ENCODE results near the gene CETP. TPM values are rescaled to one million over a fixed set of nuclear protein-coding genes. Genes with fewer than 3 reads are reported as not detected.

CETP gene
- total RNA-seq, 4 donors from 2014 or later = 0.52 to 0.79 TPM; not detected in 2

DNA sequence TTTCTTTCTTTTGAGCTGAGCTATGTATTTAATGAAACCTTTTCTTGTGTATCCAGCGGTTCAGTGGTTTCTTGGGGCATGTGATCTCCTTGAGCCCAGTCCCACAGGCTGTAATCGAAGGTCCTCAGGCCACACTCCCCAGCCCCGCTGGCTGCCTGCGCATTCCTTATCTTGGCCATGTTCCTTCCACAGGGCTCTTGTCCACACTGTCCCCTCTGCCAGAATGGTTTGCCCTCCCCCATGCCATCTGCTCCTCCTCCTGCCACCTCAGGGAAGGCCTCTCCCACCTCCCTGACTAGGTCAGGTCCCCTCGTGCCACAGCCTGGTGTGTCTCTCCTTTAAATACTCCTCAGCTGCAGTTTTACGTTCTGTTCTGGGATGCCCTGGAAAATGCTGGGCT lies 15.5 kb downstream of the CETP start:
- DNase-seq (ENCODE audit: low spot score in 2 of 2) = no peak
- intact Hi-C loops (cut with DNase I; ENCODE audit: low total_unique reads) = no loop called here
- no peak for TF ChIP-seq POLR2A (IDR thresholded peaks at IDR 0.05)
- TF ChIP-seq, protein P1, sequence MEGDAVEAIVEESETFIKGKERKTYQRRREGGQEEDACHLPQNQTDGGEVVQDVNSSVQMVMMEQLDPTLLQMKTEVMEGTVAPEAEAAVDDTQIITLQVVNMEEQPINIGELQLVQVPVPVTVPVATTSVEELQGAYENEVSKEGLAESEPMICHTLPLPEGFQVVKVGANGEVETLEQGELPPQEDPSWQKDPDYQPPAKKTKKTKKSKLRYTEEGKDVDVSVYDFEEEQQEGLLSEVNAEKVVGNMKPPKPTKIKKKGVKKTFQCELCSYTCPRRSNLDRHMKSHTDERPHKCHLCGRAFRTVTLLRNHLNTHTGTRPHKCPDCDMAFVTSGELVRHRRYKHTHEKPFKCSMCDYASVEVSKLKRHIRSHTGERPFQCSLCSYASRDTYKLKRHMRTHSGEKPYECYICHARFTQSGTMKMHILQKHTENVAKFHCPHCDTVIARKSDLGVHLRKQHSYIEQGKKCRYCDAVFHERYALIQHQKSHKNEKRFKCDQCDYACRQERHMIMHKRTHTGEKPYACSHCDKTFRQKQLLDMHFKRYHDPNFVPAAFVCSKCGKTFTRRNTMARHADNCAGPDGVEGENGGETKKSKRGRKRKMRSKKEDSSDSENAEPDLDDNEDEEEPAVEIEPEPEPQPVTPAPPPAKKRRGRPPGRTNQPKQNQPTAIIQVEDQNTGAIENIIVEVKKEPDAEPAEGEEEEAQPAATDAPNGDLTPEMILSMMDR (IDR thresholded peaks at IDR 0.05) = no peak
- 71 to 94% methylated on average over 6 of the region's 6 CpGs for WGBS, 2 donors
- H3K4me3 ChIP-seq (ENCODE audit: low read depth, poor library complexity, severe bottlenecking) = no peak overlapping the region

DNA sequence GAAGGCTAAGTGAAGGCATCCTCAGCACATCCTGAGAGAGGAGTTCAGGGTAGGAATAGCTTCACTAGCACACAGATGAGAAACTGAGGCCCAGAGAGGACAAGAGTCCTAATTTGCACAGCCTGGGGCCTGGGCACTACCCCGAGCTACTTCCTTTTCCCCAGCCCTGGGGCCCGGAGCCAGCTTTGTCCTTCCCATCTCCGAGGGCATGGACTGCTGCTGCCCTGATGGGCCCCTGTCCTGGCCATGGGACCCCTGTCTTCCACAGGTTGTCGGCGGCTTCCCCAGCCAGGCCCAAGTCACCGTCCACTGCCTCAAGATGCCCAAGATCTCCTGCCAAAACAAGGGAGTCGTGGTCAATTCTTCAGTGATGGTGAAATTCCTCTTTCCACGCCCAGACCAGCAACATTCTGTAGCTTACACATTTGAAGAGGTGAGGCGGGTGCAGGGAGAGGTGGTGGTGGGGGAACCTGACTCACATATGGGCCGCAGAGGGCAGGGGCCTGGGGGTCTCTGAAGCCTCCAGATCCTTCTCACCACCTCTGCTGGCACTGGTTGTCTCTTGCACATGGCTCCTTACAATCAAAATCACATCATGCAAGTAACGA lies 16.2 kb downstream of the CETP start:
- H3K4me3 ChIP-seq (ENCODE audit: low read depth, poor library complexity, severe bottlenecking) = no peak overlapping the region
- intact Hi-C loops (cut with DNase I; ENCODE audit: low total_unique reads) = no loop called here
- no peak for DNase-seq (ENCODE audit: low spot score in 2 of 2)
- 88 to 90% methylated on average over 11 of the region's 11 CpGs for WGBS, 2 donors
- no peak for TF ChIP-seq POLR2A (IDR thresholded peaks at IDR 0.05)
- TF ChIP-seq, protein P1 (IDR thresholded peaks at IDR 0.05) = no peak

DNA sequence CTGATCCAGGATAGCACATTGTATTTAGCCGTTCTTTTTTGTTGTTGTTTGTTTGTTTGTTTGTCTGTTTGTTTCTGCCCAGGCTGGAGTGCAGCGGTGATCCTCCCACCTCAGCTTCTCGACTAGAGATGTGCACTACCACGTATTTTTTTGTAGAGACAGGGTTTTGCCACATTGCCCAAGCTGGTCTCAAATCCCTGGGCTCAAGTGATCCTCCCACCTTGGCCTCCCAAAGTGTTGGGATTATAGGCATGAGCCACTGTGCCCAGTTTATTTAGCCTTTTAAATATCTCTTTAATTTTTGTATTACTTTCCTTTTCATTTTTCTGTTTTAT lies 18.4 kb downstream of the CETP start:
- TF ChIP-seq POLR2A (IDR thresholded peaks at IDR 0.05) = no peak
- TF ChIP-seq, protein P1 (IDR thresholded peaks at IDR 0.05) = no peak
- H3K4me3 ChIP-seq (ENCODE audit: low read depth, poor library complexity, severe bottlenecking) = no peak overlapping the region
- DNase-seq (ENCODE audit: low spot score in 2 of 2) = no peak
- intact Hi-C loops (cut with DNase I; ENCODE audit: low total_unique reads) = no loop called here
- WGBS, 2 donors = 88 to 95% methylated on average over 4 of the region's 4 CpGs

DNA sequence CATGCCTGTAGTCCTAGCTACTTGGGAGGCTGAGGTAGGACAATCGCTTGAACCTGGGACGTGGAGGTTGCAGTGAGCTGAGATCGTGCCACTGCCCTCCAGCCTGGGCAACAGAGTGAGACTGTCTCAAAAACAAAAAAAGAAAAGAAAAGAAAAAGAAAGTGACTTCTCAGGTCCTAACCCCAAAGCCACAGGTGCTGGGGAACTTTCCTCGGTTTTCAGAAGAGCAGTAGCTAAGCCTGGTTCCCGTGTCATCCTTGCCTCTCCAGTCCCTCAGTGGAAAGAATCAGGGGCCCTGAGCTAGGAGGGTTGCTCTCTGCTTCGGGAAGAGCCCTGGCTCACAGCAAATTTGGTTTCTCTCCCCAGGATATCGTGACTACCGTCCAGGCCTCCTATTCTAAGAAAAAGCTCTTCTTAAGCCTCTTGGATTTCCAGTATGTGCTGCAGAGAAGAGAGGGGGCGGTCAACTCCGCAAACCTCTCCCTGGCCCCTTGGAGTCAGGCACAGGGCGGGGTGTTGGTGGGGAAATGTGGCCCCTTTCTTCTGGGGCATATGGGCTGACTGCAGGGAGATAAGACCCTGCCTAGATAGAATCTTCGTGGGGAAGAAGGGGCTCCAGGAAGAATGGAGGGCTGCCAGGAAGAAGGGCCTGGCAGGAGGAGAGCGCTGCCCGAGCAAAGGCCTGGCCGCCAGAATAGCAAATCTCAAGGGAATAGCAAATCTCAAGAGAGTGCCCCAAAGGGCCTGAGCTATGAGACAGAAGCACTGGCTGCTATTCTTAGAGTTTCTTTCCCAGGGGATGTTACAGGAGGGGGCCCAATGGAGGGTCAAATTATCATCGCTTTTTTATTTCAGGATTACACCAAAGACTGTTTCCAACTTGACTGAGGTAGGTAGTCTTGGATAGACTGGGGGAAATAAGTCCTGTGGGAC lies 19.3 kb downstream of the CETP start:
- no peak for DNase-seq (ENCODE audit: low spot score in 2 of 2)
- intact Hi-C loops (cut with DNase I; ENCODE audit: low total_unique reads) = no loop called here
- 82 to 87% methylated on average over 16 of the region's 16 CpGs for WGBS, 2 donors
- TF ChIP-seq, protein P1 (IDR thresholded peaks at IDR 0.05) = no peak
- no peak for TF ChIP-seq POLR2A (IDR thresholded peaks at IDR 0.05)
- H3K4me3 ChIP-seq (ENCODE audit: low read depth, poor library complexity, severe bottlenecking) = no peak overlapping the region

DNA sequence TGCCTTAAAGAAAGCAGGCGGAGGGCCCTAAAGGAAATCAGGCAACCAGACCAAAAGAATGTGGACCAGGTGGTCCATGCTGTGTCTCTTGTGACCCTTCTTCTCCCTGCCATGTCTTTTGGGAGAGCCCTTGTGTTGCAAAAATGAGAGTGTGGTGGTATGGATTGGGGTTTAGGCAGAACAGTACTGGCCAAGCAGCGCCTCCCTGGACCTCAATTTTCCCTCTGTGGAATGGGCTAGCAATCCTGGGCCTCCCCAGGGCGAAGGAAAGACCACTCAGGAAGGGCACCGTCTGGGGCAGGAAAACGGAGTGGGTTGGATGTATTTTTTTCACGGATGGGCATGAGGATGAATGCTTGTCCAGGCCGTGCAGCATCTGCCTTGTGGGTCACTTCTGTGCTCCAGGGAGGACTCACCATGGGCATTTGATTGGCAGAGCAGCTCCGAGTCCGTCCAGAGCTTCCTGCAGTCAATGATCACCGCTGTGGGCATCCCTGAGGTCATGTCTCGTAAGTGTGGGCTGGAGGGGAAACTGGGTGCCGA lies 20.1 kb downstream of the CETP start:
- intact Hi-C loops (cut with DNase I; ENCODE audit: low total_unique reads) = no loop called here
- no peak overlapping the region for H3K4me3 ChIP-seq (ENCODE audit: low read depth, poor library complexity, severe bottlenecking)
- 87 to 90% methylated on average over 12 of the region's 12 CpGs for WGBS, 2 donors
- no peak for DNase-seq (ENCODE audit: low spot score in 2 of 2)
- TF ChIP-seq POLR2A (IDR thresholded peaks at IDR 0.05) = no peak
- TF ChIP-seq, protein P1 (IDR thresholded peaks at IDR 0.05) = no peak

Measured in lower leg skin (tissue), 4 donors.